HG03457 (cell line): Measurements from ENCODE around the gene VMP1.
"Not testable (repeated sequence)": the region's sequence is repeated elsewhere in the genome, so short reads cannot be mapped to it uniquely, and the experiment has no call there.

Experiments
- ATAC-seq: cut with Tn5 transposase; IDR thresholded peaks from one replicate; pipeline ENCODE4 v1.9.1; 2021; ENCODE audit warnings: moderate number of reproducible peaks; ENCODE audit not compliant: unreplicated experiment

VMP1 gene

DNA sequence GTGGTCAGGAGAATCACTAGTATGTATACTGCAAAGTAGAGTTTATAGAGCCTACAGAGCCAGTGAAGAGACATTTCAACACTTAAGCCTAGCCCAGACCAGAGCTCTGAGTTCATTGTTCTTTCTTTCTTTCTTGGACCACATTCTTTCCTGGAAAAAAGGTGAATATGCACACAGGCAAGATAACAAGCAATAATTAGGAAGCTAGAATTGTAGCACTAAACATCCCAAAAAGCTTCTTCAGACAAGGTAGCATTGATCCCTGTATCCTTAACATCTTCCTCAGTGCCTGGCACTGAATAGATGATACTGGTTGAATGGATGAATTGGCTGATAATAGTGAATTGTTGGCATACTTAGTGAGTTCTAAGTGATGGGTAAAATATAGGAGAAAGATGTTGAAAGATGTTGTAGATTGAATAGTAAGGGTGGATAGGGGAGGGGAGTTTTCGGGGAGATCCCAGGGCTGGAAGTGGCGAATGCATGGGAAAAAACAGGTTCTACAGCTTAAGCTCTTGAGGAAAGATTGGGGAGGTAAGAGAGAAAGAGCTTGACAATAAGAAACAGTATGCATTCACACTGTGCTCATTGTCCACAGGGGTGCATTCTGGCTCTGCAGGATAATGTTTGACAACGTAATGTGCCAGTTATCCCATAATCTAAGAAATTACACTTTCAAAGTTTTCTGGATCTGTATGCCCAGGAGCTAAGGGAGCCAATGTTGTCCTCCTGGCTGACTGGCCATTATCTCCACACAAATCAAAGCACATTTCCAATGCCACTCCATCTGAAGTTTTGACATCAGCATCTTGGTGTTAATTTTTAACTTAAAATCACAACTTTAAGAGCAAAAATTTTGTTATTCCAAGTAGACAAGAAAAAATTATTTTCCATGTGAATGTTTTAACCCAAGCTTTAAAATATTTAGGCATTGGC is 149.7 kb downstream of the VMP1 start:
- no peak for ATAC-seq

DNA sequence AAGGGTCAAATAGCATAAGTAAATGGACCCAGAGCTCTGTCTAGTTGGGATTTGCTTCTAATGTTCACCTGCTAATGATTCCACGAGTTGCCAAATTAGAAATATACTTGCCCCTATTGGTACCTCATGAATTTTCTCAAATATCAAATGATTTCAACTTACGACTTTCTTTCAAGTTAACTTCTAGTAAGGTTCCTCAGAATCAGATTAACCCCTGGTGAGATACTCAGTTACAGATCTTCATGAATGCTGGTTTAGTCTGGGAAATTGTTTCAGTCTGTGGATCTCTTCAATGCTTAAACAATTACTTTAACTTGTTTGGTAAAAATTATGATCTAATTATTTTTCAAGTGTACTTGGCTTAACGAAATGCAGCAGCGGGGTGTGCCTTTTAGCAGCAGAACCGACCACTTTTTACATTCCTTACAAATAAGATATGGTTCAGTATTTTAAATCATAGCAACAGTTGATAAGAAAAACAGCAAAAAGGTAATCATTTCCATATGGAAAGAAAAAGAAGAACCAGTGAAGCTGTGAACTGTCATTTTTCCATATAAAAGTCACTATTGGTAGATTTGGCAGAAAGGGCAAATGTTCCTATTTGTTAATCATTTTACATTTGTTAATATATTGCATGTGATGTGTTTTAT is 150.8 kb downstream of the VMP1 start:
- ATAC-seq: no peak

DNA sequence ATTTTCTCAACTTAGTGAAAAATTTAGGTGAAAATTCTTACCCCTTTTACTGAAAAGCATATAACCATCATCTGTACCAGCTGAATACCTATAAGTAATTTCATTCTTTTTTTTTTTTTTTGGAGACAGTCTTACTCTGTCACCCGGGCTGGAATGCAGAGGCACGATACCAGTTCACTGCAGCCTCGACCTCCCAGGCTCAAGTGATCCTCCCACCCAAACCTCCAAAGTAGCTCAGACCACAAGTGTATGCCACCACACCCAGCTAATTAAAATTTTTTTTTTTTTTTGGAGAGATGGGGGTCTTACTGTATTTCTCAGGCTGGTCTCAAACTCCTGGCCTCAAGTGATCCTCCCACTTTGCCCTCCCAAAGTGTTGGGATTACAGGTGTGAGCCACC is 151.5 kb downstream of the VMP1 start:
- ATAC-seq: no peak

DNA sequence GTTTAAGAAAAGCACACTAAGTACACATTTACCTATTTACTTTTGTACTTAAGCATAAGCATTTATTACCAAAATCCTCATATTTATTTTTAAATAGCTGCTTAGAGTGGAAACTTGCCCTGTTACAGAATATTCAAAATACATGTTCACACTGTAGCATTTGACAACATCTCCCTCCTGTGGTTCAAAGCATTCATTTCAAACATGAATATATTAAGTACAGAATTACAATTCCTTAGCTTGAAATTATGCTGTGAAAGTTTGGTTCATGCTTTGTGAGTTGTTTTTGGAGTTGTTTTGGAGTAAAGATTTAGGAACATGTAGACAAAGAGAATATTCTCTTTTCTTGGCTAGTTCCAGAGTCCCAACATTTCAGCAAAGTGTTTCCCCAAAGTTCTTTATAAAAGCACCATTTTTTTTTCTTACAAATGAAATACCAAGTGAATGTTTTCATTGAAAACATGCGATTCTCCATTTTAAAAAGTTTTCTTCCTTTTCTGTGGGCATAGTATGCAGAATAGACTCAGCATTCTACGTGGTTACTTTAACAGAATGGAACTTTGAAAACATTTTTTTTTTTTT is 152.1 kb downstream of the VMP1 start:
- ATAC-seq: no peak

DNA sequence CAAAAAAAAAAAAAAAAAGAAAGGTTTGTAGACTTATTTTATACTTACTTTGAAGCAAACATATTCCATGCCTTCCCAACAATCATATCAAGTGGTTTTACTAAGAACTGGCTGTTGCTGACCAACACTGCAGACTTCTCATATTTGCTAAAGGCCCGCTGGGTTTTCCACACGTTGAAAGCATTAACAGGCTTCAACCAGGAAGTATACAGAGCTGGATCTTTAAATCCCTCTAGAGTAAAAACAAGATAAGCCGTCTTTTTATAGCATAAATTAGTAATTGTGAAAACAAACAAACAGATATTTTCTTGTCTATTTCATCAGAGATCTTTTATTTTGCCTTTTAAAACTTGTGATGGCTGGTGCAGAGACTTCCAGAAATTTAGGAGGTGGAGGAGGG is 156.2 kb downstream of the VMP1 start:
- ATAC-seq: no peak

DNA sequence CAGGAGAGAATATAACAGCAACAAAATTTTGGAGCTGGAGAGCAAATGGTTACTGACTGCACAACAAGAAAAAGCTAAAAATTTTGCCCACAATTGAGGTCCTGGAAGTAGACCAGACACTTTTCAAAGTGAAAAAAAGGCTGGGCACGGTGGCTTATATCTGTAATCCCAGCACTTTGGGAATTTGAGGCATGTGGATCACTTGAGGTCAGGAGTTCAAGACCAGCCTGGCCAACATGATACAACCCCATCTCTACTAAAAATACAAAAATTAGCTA is 162.4 kb downstream of the VMP1 start:
- no peak for ATAC-seq

DNA sequence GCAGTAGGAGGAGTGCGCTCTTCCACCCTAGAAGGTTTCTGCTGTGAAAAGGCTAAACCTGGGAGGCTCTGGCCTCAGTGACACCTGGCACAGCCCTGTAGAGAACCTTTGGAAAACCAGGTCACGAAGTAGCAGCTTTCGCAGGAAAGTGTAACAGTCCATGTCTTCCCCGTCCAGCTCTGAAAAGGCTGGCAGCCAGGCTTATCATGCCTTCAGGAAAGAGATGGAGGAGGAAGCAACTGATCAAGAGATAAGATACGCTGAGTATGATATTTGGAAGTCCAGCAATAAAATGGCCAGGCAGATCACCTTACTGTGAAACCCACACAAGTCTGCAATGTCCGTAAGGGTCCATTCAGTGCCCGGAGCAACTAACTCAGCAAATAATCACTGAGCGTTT is 163.0 kb downstream of the VMP1 start:
- ATAC-seq: no peak

DNA sequence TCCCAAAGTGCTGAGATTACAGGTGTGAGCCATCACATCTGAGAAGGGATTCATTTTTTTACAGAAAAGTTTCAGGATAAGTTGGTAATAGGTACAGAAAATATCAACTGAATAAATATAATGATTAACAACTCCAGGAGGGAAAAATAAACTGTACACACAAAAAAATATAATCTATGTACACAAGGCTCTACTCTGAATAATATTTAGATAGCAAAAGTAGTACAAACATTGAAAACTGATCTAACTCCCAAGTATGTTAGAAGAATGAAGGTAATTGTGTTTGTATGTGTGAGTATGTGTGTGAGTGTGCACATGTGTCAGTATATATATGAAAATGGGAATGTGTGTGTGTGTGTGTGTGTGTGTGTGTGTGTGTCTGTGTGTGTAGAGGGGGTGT is 164.9 kb downstream of the VMP1 start:
- ATAC-seq: no peak

DNA sequence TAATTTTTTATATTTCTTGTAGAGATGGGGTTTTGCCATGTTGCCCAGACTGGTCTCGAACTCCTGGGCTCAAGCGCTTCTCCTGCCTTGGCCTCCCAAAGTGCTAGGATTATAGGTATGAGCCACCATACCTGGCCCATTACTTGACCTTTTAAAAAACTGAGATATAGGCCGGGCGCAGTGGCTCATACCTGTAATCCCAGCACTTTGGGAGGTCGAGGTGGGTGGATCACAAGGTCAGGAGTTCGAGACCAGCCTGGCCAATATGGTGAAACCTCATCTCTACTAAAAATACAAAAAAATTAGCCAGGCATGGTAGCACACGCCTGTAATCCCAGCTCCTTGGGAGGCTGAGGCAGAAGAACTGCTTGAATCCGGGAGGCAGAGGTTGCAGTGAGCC is 166.0 kb downstream of the VMP1 start:
- not testable (repeated sequence) for ATAC-seq

DNA sequence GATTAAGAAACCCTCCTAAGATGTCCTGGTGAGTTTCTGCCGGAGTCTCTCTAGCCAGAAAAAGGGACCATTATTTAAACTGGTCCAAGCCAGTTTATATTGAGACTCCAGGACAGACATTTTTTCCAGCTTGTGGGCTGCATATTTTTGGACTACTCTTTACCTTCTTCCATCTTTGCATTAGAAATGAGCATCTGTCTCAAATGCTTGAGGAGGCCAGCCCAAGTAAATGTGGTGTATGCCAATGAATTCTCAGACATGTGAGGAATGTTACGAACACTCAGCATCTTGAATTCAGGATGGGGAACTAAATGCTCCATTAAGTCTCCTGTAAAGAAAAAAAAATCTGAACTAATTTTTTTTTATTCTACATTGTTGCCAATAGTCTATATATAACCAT is 166.9 kb downstream of the VMP1 start:
- no peak for ATAC-seq

DNA sequence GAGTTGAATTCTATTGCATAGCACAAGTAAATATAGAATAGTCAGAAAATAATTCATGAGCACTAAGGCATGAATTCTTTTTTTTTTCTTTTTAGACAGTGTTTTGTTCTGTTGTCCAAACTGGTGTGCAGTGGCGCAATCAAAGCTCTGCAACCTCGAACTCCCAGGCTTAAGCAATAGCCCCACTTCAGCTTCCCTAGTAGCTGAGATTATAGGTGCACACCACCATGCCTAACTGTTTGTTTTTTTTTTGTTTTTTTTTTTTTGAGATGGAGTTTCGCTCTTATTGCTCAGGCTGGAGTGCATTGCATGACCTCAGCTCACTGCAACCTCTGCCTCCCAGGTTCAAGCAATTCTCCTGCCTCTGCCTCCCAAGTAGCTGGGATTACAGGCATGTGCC is 168.7 kb downstream of the VMP1 start:
- ATAC-seq: no peak

DNA sequence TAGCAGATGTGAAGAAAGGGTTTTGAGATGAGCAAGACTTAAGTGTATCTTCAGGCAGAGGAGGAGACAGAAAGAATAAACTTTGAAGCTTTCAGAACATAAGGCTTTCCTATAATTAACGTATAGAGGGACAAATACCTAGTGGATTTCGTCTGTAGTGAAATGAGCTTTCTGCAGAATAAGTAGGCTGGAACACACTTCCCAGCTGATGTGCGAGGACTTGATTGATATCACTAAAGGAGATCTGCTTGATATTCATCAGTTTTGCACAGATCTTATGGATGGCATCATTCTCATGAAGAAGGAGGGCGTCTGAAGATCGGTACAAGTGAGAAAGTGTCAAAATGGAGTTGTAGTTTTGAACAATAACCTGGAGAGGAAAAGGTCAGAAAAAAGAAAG is 170.5 kb downstream of the VMP1 start:
- ATAC-seq: no peak

DNA sequence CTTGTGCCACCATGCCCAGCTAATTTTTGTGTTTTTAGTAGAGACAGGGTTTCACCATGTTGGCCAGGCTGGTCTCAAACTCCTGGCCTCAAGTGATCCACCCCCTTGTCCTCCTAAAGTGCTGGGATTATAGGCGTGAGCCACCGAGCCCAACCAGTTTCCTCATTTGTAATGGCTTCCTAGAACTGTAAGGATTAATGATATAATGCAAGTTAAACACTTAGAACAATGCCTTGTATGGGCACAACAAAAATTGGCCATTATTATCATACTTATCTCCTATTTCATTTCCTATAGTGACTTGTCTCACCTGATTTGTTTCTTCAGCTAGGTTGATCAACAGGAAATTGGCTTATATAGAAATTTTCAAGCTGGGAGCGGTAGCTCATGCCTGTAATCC is 171.2 kb downstream of the VMP1 start:
- ATAC-seq: no peak

DNA sequence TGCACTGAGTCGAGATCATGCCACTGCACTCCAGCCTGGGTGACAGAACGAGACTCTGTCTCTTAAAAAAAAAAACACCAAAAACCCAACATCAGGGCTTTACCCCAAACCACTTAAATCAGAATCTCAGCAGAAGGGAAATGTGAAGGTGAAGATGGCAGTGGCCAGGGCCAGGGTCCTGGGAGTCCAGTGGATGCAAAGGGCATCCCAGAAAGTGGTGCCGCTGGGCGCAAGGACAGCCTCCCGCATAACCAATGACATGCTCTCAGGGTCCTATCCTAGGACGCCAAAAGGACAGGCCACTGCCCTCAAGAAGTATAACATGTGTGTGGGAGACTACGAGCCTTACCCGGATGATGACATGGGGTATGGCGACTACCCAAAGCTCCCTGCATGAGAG is 177.4 kb downstream of the VMP1 start:
- no peak for ATAC-seq

DNA sequence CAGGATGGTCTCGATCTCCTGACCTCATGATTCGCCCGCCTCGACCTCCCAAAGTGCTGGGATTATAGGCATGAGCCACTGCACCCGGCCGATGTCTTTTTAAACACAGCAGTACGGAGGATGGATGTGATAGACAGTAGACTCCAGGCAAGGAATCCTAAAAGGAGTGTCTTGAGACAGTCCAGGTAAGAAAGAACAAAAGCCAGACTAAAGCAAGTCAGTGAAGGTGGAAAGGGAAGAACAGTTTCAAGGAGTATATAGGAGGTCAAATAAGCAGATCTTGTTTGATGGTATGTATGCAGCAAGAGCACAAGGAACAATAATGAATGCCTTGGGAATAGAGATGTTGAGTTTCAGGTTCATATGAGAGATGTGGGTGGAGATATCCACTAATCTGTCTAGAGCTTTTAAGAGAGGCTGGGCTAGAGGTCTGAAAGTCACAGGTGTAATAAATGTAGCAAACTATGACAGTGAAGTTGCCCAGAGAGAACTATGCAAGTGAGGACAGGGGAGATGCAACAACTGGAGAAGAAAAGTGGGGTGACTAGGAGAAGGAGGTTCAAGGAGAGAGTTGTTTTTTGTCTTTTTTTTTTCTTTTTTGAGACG is 180.8 kb downstream of the VMP1 start:
- ATAC-seq: no peak

DNA sequence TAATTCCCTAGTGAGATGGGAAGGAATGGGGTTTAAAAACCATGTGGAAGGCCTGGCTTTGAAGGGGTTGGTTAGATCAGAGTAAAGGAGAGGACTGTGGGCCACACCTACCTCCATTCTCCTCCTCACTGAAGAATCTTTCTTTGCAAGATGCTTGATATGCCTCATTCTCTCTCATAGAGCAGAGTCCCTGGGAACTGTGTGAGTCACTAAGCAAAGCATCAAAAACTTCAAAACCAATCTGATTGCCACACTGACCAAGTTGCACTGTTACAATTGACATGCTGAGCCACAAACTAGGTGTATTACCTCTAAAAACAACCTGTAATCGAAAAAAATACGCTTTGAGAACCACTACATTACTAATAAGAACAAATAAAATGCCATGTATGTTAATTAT is 183.3 kb downstream of the VMP1 start:
- no peak for ATAC-seq
